Spleen (tissue), 11 donors: ENCODE measurements around the gene MCTP1. TPM values are rescaled to one million over a fixed set of nuclear protein-coding genes. Genes with fewer than 3 reads are reported as not detected.

Experiments used
- DNase-seq: peaks from one replicate; pipeline ENCODE4 v3.0.0-alpha.2; 2020
- H3K27ac ChIP-seq, 8 donors: fragments of 200-600 bp; sonication (generic) in 7 of 8; 1 replicate in 4 of 8; 2 replicates in 4 of 8; pipeline versions ENCODE4 v1.5.0 to v1.8.0; 2016 to 2021; ENCODE audit warnings: inconsistent platforms in 4 of 8, mild to moderate bottlenecking in 4 of 8, moderate library complexity in 1 of 8
- H3K27me3 ChIP-seq, 7 donors: fragments of 200-600 bp; sonication (generic) in 6 of 7; replicated peaks in 1 of 7; 1 replicate in 4 of 7; 2 replicates in 3 of 7; pipeline versions ENCODE4 v1.5.0 to v1.8.0; 2016 to 2021; ENCODE audit warnings: inconsistent platforms in 3 of 7, mild to moderate bottlenecking in 1 of 7
- H3K36me3 ChIP-seq, 6 donors: fragments of 200-600 bp; sonication (generic) in 5 of 6; 1 replicate in 4 of 6; 2 replicates in 2 of 6; pipeline versions ENCODE4 v1.5.0 to v1.8.0; 2016 to 2021; ENCODE audit warnings: inconsistent platforms in 2 of 6
- H3K4me1 ChIP-seq, 6 donors: fragments of 200-600 bp; sonication (generic) in 5 of 6; 1 replicate in 3 of 6; 2 replicates in 3 of 6; pipeline versions ENCODE4 v1.5.0 to v1.8.0; 2016 to 2021; ENCODE audit warnings: inconsistent platforms in 3 of 6
- H3K4me3 ChIP-seq, 8 donors: fragments of 200-600 bp; sonication (generic) in 7 of 8; 1 replicate in 4 of 8; 2 replicates in 4 of 8; pipeline versions ENCODE4 v1.5.0 to v1.8.0; 2016 to 2021; ENCODE audit warnings: inconsistent platforms in 4 of 8, mild to moderate bottlenecking in 4 of 8, moderate library complexity in 2 of 8
- H3K9me3 ChIP-seq, 8 donors: fragments of 200-600 bp; sonication (generic) in 7 of 8; 1 replicate in 4 of 8; 2 replicates in 4 of 8; pipeline versions ENCODE4 v1.5.0 to v1.8.0; 2016 to 2021; ENCODE audit warnings: inconsistent platforms in 4 of 8
- POLR2A ChIP-seq, 3 donors: fragments of 450-650 bp; IDR thresholded peaks; one replicate each; pipeline ENCODE4 v1.5.1; 2017; ENCODE audit warnings: antibody characterized with exemption in 3 of 3, mild to moderate bottlenecking in 1 of 3
- POLR2AphosphoS5 ChIP-seq, 3 donors: sonication (generic); formaldehyde crosslinking; IDR thresholded peaks; one replicate each; pipeline ENCODE4 v1.5.1; 2017; ENCODE audit warnings: antibody characterized with exemption in 3 of 3
- WGBS, 5 donors: extraction: QIAGEN DNeasy Blood & Tissue Kit in 3 of 5; methylation state at CpG; one replicate each; pipeline versions ENCODE4 v1.1.5 to v1.1.7; 2013 to 2018; 5-methylcytosine and 5-hydroxymethylcytosine counted together
- intact Hi-C: fragments of 100-400 bp; cut with DNase I; formaldehyde crosslinking; loops from one replicate; pipeline ENCODE4 v1.15.0; 2023; ENCODE audit warnings: low total_unique reads
- polyA plus RNA-seq, 3 donors: library from polyadenylated mRNA; stranded (reverse); fragments of 200-250 nt; gene quantifications; one replicate each; pipeline ENCODE4 v1.2.1, GENCODE V29; 2013
- total RNA-seq, 7 donors: library from RNA; depleted of rRNA in 3 of 7; stranded (reverse); fragments of >200 nt in 3 of 7; fragmentation: NEBNext Ultra II Directional in 4 of 7; extraction: Animal tissue kit (Norgen Biotek cat#: 25700) in 4 of 7; gene quantifications; one replicate each; pipeline versions ENCODE4 v1.1.0 to v1.2.1, GENCODE V29; 2016 to 2021
- TF ChIP-seq, protein P1 (sequence below), 11 experiments: fragments of 200-600 bp in 7 of 11; fragments of 450-650 bp in 4 of 11; sonication (generic) in 4 of 11; IDR thresholded peaks in 8 of 11; conservative IDR thresholded peaks in 3 of 11; 1 replicate in 7 of 11; 2 replicates in 4 of 11; pipeline versions ENCODE4 v1.4.0 to v1.8.0; 2016 to 2021; ENCODE audit warnings: antibody characterized with exemption in 11 of 11, inconsistent platforms in 4 of 11, mild to moderate bottlenecking in 1 of 11
- donor health status: healthy with polysubstance abuse.
- donor health status: DM: no; HTN: no; CAD: no; lungs with moderate emphysema.
- donor health status: DM: no; HTN: no; CAD: no.
- donor health status: Bipolar disorder and iron deficiency.
- donor health status: healthy.
- donor health status: DM: no; HTN: no; CAD: no.
- donor health status: DM: yes; HTN: yes; CAD: no.

The MCTP1 gene
- total and polyA plus RNA-seq, 10 donors: 1.2 to 57.2 (median 29.4) TPM

GRCh38 chr5:95141141-95141540 is 143.8 kb downstream of the MCTP1 start:
- intact Hi-C loops: no loop called here
- no peaks in the 10 kb centered on the region for H3K27me3 ChIP-seq
- no peak for DNase-seq
- H3K27ac ChIP-seq: no peak overlapping the region
- no peaks in the 10 kb centered on the region for H3K4me1 ChIP-seq
- no peaks in the 10 kb centered on the region for H3K36me3 ChIP-seq
- no peaks in the 10 kb centered on the region for H3K9me3 ChIP-seq
- no peak for TF ChIP-seq POLR2AphosphoS5 (IDR thresholded peaks at IDR 0.05)
- TF ChIP-seq, protein P1, sequence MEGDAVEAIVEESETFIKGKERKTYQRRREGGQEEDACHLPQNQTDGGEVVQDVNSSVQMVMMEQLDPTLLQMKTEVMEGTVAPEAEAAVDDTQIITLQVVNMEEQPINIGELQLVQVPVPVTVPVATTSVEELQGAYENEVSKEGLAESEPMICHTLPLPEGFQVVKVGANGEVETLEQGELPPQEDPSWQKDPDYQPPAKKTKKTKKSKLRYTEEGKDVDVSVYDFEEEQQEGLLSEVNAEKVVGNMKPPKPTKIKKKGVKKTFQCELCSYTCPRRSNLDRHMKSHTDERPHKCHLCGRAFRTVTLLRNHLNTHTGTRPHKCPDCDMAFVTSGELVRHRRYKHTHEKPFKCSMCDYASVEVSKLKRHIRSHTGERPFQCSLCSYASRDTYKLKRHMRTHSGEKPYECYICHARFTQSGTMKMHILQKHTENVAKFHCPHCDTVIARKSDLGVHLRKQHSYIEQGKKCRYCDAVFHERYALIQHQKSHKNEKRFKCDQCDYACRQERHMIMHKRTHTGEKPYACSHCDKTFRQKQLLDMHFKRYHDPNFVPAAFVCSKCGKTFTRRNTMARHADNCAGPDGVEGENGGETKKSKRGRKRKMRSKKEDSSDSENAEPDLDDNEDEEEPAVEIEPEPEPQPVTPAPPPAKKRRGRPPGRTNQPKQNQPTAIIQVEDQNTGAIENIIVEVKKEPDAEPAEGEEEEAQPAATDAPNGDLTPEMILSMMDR (IDR thresholded peaks at IDR 0.05 in 8 of 11, conservative IDR thresholded peaks at IDR 0.05 in 3 of 11): no peak
- no peak for TF ChIP-seq POLR2A (IDR thresholded peaks at IDR 0.05)
- no peak overlapping the region for H3K4me3 ChIP-seq
- WGBS, 5 donors: 84 to 96% (median 90%) methylated on average over 3 of the region's 3 CpGs

DNA sequence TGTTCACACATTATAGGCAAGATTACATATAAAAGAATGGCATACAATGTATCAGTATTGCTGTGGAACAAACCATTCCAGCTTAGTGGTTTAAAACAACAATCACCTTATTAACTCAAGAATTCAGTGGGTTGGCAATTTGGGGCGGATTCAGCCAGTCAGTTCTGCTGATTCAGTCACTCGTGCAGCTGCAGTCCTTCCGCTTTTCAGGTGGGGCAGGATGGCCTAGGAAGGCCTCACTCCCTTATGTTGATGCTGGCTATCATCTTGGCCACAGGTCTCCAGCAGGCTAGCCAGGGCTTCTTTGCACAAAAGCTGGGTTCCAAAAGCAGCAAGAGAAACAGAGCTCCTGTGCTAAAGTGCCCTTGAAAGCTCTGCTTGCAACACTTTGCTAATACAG is 150.6 kb downstream of the MCTP1 start:
- Histone ChIP-seq H3K4me3 (no peak overlapping the region), H3K9me3 (no peaks in the 10 kb centered on the region), H3K4me1 (no peaks in the 10 kb centered on the region), H3K27ac (no peak overlapping the region), H3K27me3 (no peaks in the 10 kb centered on the region), H3K36me3 (no peaks in the 10 kb centered on the region)
- DNase-seq: no peak
- WGBS, 5 donors: 79 to 92% (median 85%) methylated on average over 3 of the region's 3 CpGs
- TF ChIP-seq, protein P1 (IDR thresholded peaks at IDR 0.05 in 8 of 11, conservative IDR thresholded peaks at IDR 0.05 in 3 of 11): no peak
- TF ChIP-seq POLR2AphosphoS5 (IDR thresholded peaks at IDR 0.05) (no peak), POLR2A (IDR thresholded peaks at IDR 0.05) (no peak)
- intact Hi-C loops: no loop called here

DNA sequence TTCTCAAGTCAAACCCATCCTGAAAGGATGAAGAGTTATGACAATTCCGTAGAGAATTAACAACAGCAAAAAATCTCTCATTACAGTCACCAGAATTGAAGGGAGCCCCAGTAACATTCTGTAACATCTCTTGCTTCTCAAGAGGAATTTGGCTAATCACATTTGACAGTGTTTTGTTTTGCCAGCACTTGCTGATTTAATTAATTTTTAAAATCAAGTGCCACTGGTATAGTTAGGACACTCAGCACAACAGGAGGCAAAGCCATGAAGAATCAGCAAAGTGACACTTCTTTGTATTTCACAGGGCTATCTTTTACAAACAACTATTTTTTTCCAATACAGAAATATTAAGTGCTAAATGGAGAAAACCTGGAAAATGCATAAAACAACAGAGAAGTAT is 152.8 kb downstream of the MCTP1 start:
- 72 to 92% (median 85%) methylated on average over 1 of the region's 1 CpG for WGBS, 5 donors
- intact Hi-C loops: no loop called here
- Histone ChIP-seq H3K9me3 (no peaks in the 10 kb centered on the region), H3K27me3 (no peaks in the 10 kb centered on the region), H3K4me1 (no peaks in the 10 kb centered on the region), H3K4me3 (no peak overlapping the region), H3K36me3 (no peaks in the 10 kb centered on the region), H3K27ac (no peak overlapping the region)
- no peak for DNase-seq
- TF ChIP-seq POLR2A (IDR thresholded peaks at IDR 0.05) (no peak), POLR2AphosphoS5 (IDR thresholded peaks at IDR 0.05) (no peak)
- TF ChIP-seq, protein P1 (IDR thresholded peaks at IDR 0.05 in 8 of 11, conservative IDR thresholded peaks at IDR 0.05 in 3 of 11): no peak

DNA sequence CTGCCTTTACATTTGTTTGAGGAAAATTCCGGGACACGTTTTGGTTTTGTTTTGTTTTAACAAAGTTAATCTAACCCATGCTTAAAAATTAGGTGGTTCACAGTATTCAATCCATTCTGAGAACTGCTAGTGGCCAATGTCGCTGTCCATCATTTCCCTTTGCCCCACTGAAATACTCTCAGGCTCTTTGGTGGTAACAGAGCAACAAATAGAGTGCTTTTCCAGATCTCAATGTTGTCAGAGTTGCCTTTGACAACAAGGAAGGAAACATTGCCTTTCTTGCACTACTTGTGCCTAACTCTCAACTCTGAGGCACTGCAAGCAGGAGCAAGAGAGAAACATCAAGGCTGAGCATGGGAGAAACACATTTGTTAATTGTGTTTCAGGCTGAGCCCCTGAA is 154.0 kb downstream of the MCTP1 start:
- Histone ChIP-seq H3K27me3 (no peaks in the 10 kb centered on the region), H3K4me3 (no peak overlapping the region), H3K36me3 (no peaks in the 10 kb centered on the region), H3K27ac (no peak overlapping the region), H3K4me1 (no peaks in the 10 kb centered on the region), H3K9me3 (no peaks in the 10 kb centered on the region)
- whole genome bisulfite sequencing, 5 donors: 75 to 88% (median 86%) methylated on average over 3 of the region's 3 CpGs
- TF ChIP-seq, protein P1 (IDR thresholded peaks at IDR 0.05 in 8 of 11, conservative IDR thresholded peaks at IDR 0.05 in 3 of 11): no peak
- TF ChIP-seq POLR2A (IDR thresholded peaks at IDR 0.05): no peak
- DNase-seq: no peak
- intact Hi-C loops: no loop called here
